WTC11 (cell line): ENCODE measurements around the gene PLD3. TPM values are rescaled to one million over a fixed set of nuclear protein-coding genes. Genes with fewer than 3 reads are reported as not detected.
A peak's percentile ranks its signal among the peaks of the same experiment; 100 is the strongest.

Source experiments
- AR ChIP-seq: fragments of 250-450 bp; sonication (Bioruptor Pico); IDR thresholded peaks from 2 replicates; pipeline ENCODE4 v1.9.0; 2021; ENCODE audit warnings: mild to moderate bottlenecking
- ARID4B ChIP-seq: sonication (generic); formaldehyde crosslinking; IDR thresholded peaks from 2 replicates; pipeline ENCODE4 v1.8.0; 2023; ENCODE audit warnings: missing genetic modification reagents, mild to moderate bottlenecking, borderline replicate concordance
- ATF1 ChIP-seq: sonication (generic); formaldehyde crosslinking; IDR thresholded peaks from 2 replicates; pipeline ENCODE4 v1.8.1; 2023; ENCODE audit warnings: mild to moderate bottlenecking, moderate library complexity, missing genetic modification reagents
- CDX4 ChIP-seq: fragments of 250-450 bp; sonication (Bioruptor Pico); IDR thresholded peaks from 2 replicates; pipeline ENCODE4 v1.9.0; 2021; ENCODE audit warnings: moderate library complexity, mild to moderate bottlenecking, inconsistent platforms, borderline replicate concordance
- E2F5 ChIP-seq: sonication (generic); formaldehyde crosslinking; IDR thresholded peaks from 2 replicates; pipeline ENCODE4 v1.8.1; 2022; ENCODE audit warnings: mild to moderate bottlenecking, moderate library complexity, missing genetic modification reagents
- ETV6 ChIP-seq: sonication (generic); formaldehyde crosslinking; IDR thresholded peaks from 2 replicates; pipeline ENCODE4 v1.8.1; 2022; ENCODE audit warnings: mild to moderate bottlenecking, missing genetic modification reagents
- FOXK1 ChIP-seq: sonication (generic); formaldehyde crosslinking; IDR thresholded peaks from 2 replicates; pipeline ENCODE4 v1.8.0; 2022; ENCODE audit warnings: mild to moderate bottlenecking, moderate library complexity, missing genetic modification reagents
- IRF1 ChIP-seq: sonication (generic); formaldehyde crosslinking; IDR thresholded peaks from 2 replicates; pipeline ENCODE4 v1.8.0; 2023; ENCODE audit warnings: missing genetic modification reagents
- JAZF1 ChIP-seq: fragments of 250-450 bp; sonication (Bioruptor Pico); IDR thresholded peaks from 2 replicates; pipeline ENCODE4 v1.9.0; 2021; ENCODE audit warnings: moderate library complexity, mild to moderate bottlenecking, inconsistent platforms
- JUN ChIP-seq: sonication (generic); formaldehyde crosslinking; IDR thresholded peaks from 2 replicates; pipeline ENCODE4 v1.8.0; 2023; ENCODE audit warnings: mild to moderate bottlenecking, missing genetic modification reagents
- KAT7 ChIP-seq: sonication (generic); formaldehyde crosslinking; IDR thresholded peaks from 2 replicates; pipeline ENCODE4 v1.8.1; 2023; ENCODE audit warnings: missing genetic modification reagents, mild to moderate bottlenecking, borderline replicate concordance
- MAX ChIP-seq: sonication (generic); formaldehyde crosslinking; IDR thresholded peaks from 2 replicates; pipeline ENCODE4 v1.8.0; 2022; ENCODE audit warnings: mild to moderate bottlenecking, missing genetic modification reagents
- NFE2L1 ChIP-seq: sonication (generic); formaldehyde crosslinking; IDR thresholded peaks from 2 replicates; pipeline ENCODE4 v1.8.1; 2023; ENCODE audit warnings: missing genetic modification reagents
- NR3C1 ChIP-seq: sonication (generic); formaldehyde crosslinking; conservative IDR thresholded peaks from 2 replicates; pipeline ENCODE4 v1.8.1; 2023; ENCODE audit warnings: low read depth, mild to moderate bottlenecking, missing genetic modification reagents
- SMAD3 ChIP-seq: sonication (generic); formaldehyde crosslinking; IDR thresholded peaks from 2 replicates; pipeline ENCODE4 v1.8.0; 2022; ENCODE audit warnings: missing genetic modification reagents, mild to moderate bottlenecking, borderline replicate concordance
- SMAD4 ChIP-seq: sonication (generic); formaldehyde crosslinking; IDR thresholded peaks from 2 replicates; pipeline ENCODE4 v1.8.0; 2022; ENCODE audit warnings: mild to moderate bottlenecking, missing genetic modification reagents
- USF2 ChIP-seq: sonication (generic); formaldehyde crosslinking; IDR thresholded peaks from 2 replicates; pipeline ENCODE4 v1.8.1; 2023; ENCODE audit warnings: mild to moderate bottlenecking, missing genetic modification reagents, moderate library complexity
- ZBTB21 ChIP-seq: sonication (generic); formaldehyde crosslinking; IDR thresholded peaks from 2 replicates; pipeline ENCODE4 v1.8.1; 2023; ENCODE audit warnings: mild to moderate bottlenecking, missing genetic modification reagents, borderline replicate concordance
- ZNF219 ChIP-seq: sonication (generic); formaldehyde crosslinking; IDR thresholded peaks from 2 replicates; pipeline ENCODE4 v1.8.0; 2023; ENCODE audit warnings: missing genetic modification reagents, mild to moderate bottlenecking, borderline replicate concordance
- ZNF263 ChIP-seq: sonication (generic); formaldehyde crosslinking; IDR thresholded peaks from 2 replicates; pipeline ENCODE4 v1.8.1; 2022; ENCODE audit warnings: low read depth, mild to moderate bottlenecking, moderate library complexity, missing genetic modification reagents
- ZNF317 ChIP-seq: sonication (generic); formaldehyde crosslinking; IDR thresholded peaks from 2 replicates; pipeline ENCODE4 v1.8.1; 2023; ENCODE audit warnings: low read depth, mild to moderate bottlenecking, moderate library complexity, missing genetic modification reagents, borderline replicate concordance
- ZNF396 ChIP-seq: fragments of 250-450 bp; sonication (Bioruptor Pico); IDR thresholded peaks from 2 replicates; pipeline ENCODE4 v1.8.0; 2021; ENCODE audit warnings: mild to moderate bottlenecking, moderate library complexity, borderline replicate concordance
- total RNA-seq: library from RNA; stranded (reverse); gene quantifications from 3 replicates; pipeline ENCODE4 v1.2.3, GENCODE V29; 2021

Gene PLD3
- total RNA-seq, 1 experiment from 2014 or later, result 190 TPM

- TF ChIP-seq ARID4B (CRISPR knock-in tag), result 0 out of 2 replicates have a peak, but pooled peaks have one; percentile 68
- TF ChIP-seq ATF1, result no peak
- TF ChIP-seq ZNF396 (CRISPR knock-in tag), result no peak
- TF ChIP-seq FOXK1 (CRISPR knock-in tag), result 0 out of 2 replicates have a peak, but pooled peaks have one; percentile 44
- TF ChIP-seq KAT7, result no peak
- peak; percentile 49; the same call in 1 of the 2 replicates for TF ChIP-seq ZNF219
- TF ChIP-seq IRF1, result peak; percentile 89
- no peak for TF ChIP-seq NR3C1 (CRISPR knock-in tag)
- 0 out of 2 replicates have a peak, but pooled peaks have one; percentile 63 for TF ChIP-seq JUN (CRISPR knock-in tag)
- no peak for TF ChIP-seq AR (CRISPR knock-in tag)
- 0 out of 2 replicates have a peak, but pooled peaks have one; percentile 26 for TF ChIP-seq ZNF317 (CRISPR knock-in tag)
- TF ChIP-seq USF2 (CRISPR knock-in tag), result peak; percentile 86
- 0 out of 2 replicates have a peak, but pooled peaks have one; percentile 39 for TF ChIP-seq SMAD4 (CRISPR knock-in tag)
- TF ChIP-seq CDX4, result no peak
- no peak for TF ChIP-seq E2F5 (CRISPR knock-in tag)
- no peak for TF ChIP-seq JAZF1 (CRISPR knock-in tag)
- TF ChIP-seq SMAD3, result no peak
- peak; percentile 65; the same call in 1 of the 2 replicates for TF ChIP-seq ETV6 (CRISPR knock-in tag)
- TF ChIP-seq ZNF263 (CRISPR knock-in tag), result no peak
- TF ChIP-seq NFE2L1 (CRISPR knock-in tag), result peak; percentile 69; the same call in 1 of the 2 replicates
- no peak for TF ChIP-seq ZBTB21
- TF ChIP-seq MAX, result peak; percentile 97
Observed at GRCh38 chr19:40398417-40399131, 50.1 kb downstream of the PLD3 start (continued).
